Natural killer cell treated with Interleukin-12 subunit alpha and Interleukin-12 subunit beta and Interleukin-15 and Interleukin-18, amount 100 ng/mL, for 72 hours (primary cell): ENCODE results near the gene SNX33. TPM values are rescaled to one million over a fixed set of nuclear protein-coding genes. Genes with fewer than 3 reads are reported as not detected.

Experiments
- ATAC-seq, 2 donors: fragments of 150-1000 bp; cut with Tn5 transposase in 1 of 2; sonication (Bioruptor Pico), chemical (Tn5 transposase) in 1 of 2; 2 replicates each; pipeline ENCODE4 v1.10.0; 2021
- DNase-seq: peaks from one replicate; pipeline ENCODE4 v3.0.0; 2022; ENCODE audit warnings: low spot score
- H3K27ac Mint-ChIP-seq, 2 donors: 1 replicate in 1 of 2; 2 replicates in 1 of 2; pipeline ENCODE4 v1.8.0; 2022; ENCODE audit warnings: mixed read lengths in 2 of 2, mild to moderate bottlenecking in 1 of 2, moderate library complexity in 1 of 2
- H3K27me3 Mint-ChIP-seq, 2 donors: 1 replicate in 1 of 2; 2 replicates in 1 of 2; pipeline ENCODE4 v1.8.0; 2022; ENCODE audit warnings: mixed read lengths in 2 of 2
- H3K36me3 Mint-ChIP-seq: one replicate; pipeline ENCODE4 v1.8.0; 2022; ENCODE audit warnings: mixed read lengths
- H3K4me1 Mint-ChIP-seq, 2 donors: 1 replicate in 1 of 2; 2 replicates in 1 of 2; pipeline ENCODE4 v1.8.0; 2022; ENCODE audit warnings: low read depth in 2 of 2, mixed read lengths in 2 of 2, mild to moderate bottlenecking in 1 of 2
- H3K4me3 Mint-ChIP-seq: one replicate; pipeline ENCODE4 v1.8.0; 2022; ENCODE audit warnings: mixed read lengths
- H3K9me3 Mint-ChIP-seq: 2 replicates; pipeline ENCODE4 v1.8.0; 2022; ENCODE audit warnings: mixed read lengths
- total RNA-seq, 2 donors: library from RNA; stranded (reverse); gene quantifications; one replicate each; pipeline ENCODE4 v1.2.3, GENCODE V29; 2022

Gene SNX33
- total RNA-seq, 2 donors from 2014 or later: 2.6 to 3.3 TPM

GRCh38 chr15:75649045-75649761 lies 1.5 kb downstream of the SNX33 start:
- Mint-ChIP-seq H3K4me1 (peaks cover 22 to 34% of the 10 kb centered on the region in 2 donors), H3K27ac (peak overlapping the region in 1 of 2 donors; percentile 43)

GRCh38 chr15:75649848-75650247 lies 2.1 kb downstream of the SNX33 start:
- ATAC-seq (no peak), DNase-seq (no peak)
- no peaks in the 10 kb centered on the region for H3K36me3 Mint-ChIP-seq
- H3K9me3 Mint-ChIP-seq: no peaks in the 10 kb centered on the region
- peaks cover 22 to 32% of the 10 kb centered on the region in 2 donors for H3K4me1 Mint-ChIP-seq
- peak overlapping the region in 1 of 2 donors; percentile 43 for H3K27ac Mint-ChIP-seq
- no peaks in the 10 kb centered on the region for H3K27me3 Mint-ChIP-seq
- H3K4me3 Mint-ChIP-seq: peak overlapping the region; percentile 19

More at GRCh38 chr15:75649045-75649761, 1.5 kb downstream of the SNX33 start:
- Mint-ChIP-seq H3K4me3 (peak overlapping the region; percentile 19), H3K36me3 (no peaks in the 10 kb centered on the region), H3K9me3 (no peaks in the 10 kb centered on the region), H3K27me3 (no peaks in the 10 kb centered on the region)
- no peak for ATAC-seq
- DNase-seq: no peak

GRCh38 chr15:75650908-75651809 lies 3.4 kb downstream of the SNX33 start:
- H3K4me1 Mint-ChIP-seq: peaks cover 22 to 32% of the 10 kb centered on the region in 2 donors
- no peaks in the 10 kb centered on the region for H3K36me3 Mint-ChIP-seq
- peak overlapping the region; percentile 43 for H3K4me3 Mint-ChIP-seq
- DNase-seq: no peak
- peak overlapping the region; percentile 60 to 65 for H3K27ac Mint-ChIP-seq
- peak in 1 of 2 donors; percentile 52 for ATAC-seq
- no peaks in the 10 kb centered on the region for H3K27me3 Mint-ChIP-seq
- H3K9me3 Mint-ChIP-seq: no peaks in the 10 kb centered on the region

GRCh38 chr15:75651810-75652543 lies 4.3 kb downstream of the SNX33 start:
- Mint-ChIP-seq H3K36me3 (no peaks in the 10 kb centered on the region), H3K9me3 (no peaks in the 10 kb centered on the region), H3K4me3 (peak overlapping the region; percentile 55), H3K27ac (peak overlapping the region in 1 of 2 donors; percentile 60), H3K4me1 (peaks cover 18 to 26% of the 10 kb centered on the region in 2 donors), H3K27me3 (no peaks in the 10 kb centered on the region)
- ATAC-seq: peak in 1 of 2 donors; percentile 14
- no peak for DNase-seq

- H3K27me3 Mint-ChIP-seq: no peaks in the 10 kb centered on the region
- H3K36me3 Mint-ChIP-seq: no peaks in the 10 kb centered on the region
- DNase-seq: no peak
- H3K4me3 Mint-ChIP-seq: no peak overlapping the region
- peaks cover 17 to 21% of the 10 kb centered on the region in 2 donors for H3K4me1 Mint-ChIP-seq
- ATAC-seq: no peak
- H3K27ac Mint-ChIP-seq: no peak overlapping the region
- H3K9me3 Mint-ChIP-seq: no peaks in the 10 kb centered on the region
Measured at GRCh38 chr15:75653347-75653913, 5.7 kb downstream of the SNX33 start.

- Mint-ChIP-seq H3K4me3 (no peak overlapping the region), H3K9me3 (no peaks in the 10 kb centered on the region), H3K27ac (no peak overlapping the region), H3K36me3 (no peaks in the 10 kb centered on the region), H3K27me3 (no peaks in the 10 kb centered on the region), H3K4me1 (peaks cover 17 to 21% of the 10 kb centered on the region in 2 donors)
- ATAC-seq (no peak), DNase-seq (no peak)
Measured at GRCh38 chr15:75654201-75654907, 6.6 kb downstream of the SNX33 start.

- ATAC-seq (no peak), DNase-seq (no peak)
- Mint-ChIP-seq H3K36me3 (no peaks in the 10 kb centered on the region), H3K9me3 (no peaks in the 10 kb centered on the region), H3K27ac (no peak overlapping the region), H3K4me3 (no peak overlapping the region), H3K4me1 (peaks cover 11% of the 10 kb centered on the region in 2 donors), H3K27me3 (no peaks in the 10 kb centered on the region)
Measured at GRCh38 chr15:75655931-75656330, 8.2 kb downstream of the SNX33 start.

- ATAC-seq: no peak
- H3K36me3 Mint-ChIP-seq: no peaks in the 10 kb centered on the region
- peaks cover 7% of the 10 kb centered on the region in 2 donors for H3K4me1 Mint-ChIP-seq
- H3K27ac Mint-ChIP-seq: no peak overlapping the region
- no peaks in the 10 kb centered on the region for H3K9me3 Mint-ChIP-seq
- no peak for DNase-seq
- no peak overlapping the region for H3K4me3 Mint-ChIP-seq
- no peaks in the 10 kb centered on the region for H3K27me3 Mint-ChIP-seq
Measured at GRCh38 chr15:75656331-75656730, 8.6 kb downstream of the SNX33 start.

GRCh38 chr15:75656813-75657212 lies 9.1 kb downstream of the SNX33 start:
- H3K27me3 Mint-ChIP-seq: no peaks in the 10 kb centered on the region
- no peaks in the 10 kb centered on the region for H3K9me3 Mint-ChIP-seq
- no peaks in the 10 kb centered on the region for H3K36me3 Mint-ChIP-seq
- no peak overlapping the region for H3K27ac Mint-ChIP-seq
- no peak for DNase-seq
- no peak for ATAC-seq
- no peak overlapping the region for H3K4me3 Mint-ChIP-seq
- peaks cover 3 to 5% of the 10 kb centered on the region in 2 donors for H3K4me1 Mint-ChIP-seq

- H3K27ac Mint-ChIP-seq: no peak overlapping the region
- H3K4me3 Mint-ChIP-seq: no peak overlapping the region
- H3K9me3 Mint-ChIP-seq: no peaks in the 10 kb centered on the region
- no peaks in the 10 kb centered on the region for H3K36me3 Mint-ChIP-seq
- DNase-seq (no peak), ATAC-seq (no peak)
- H3K4me1 Mint-ChIP-seq: no peaks in the 10 kb centered on the region
- H3K27me3 Mint-ChIP-seq: no peaks in the 10 kb centered on the region
Measured at GRCh38 chr15:75659141-75659771, 11.5 kb downstream of the SNX33 start.

- no peaks in the 10 kb centered on the region for H3K36me3 Mint-ChIP-seq
- DNase-seq (no peak), ATAC-seq (peak in 1 of 2 donors; percentile 6)
- H3K9me3 Mint-ChIP-seq: no peaks in the 10 kb centered on the region
- no peaks in the 10 kb centered on the region for H3K27me3 Mint-ChIP-seq
- no peaks in the 10 kb centered on the region for H3K4me1 Mint-ChIP-seq
- H3K27ac Mint-ChIP-seq: no peak overlapping the region
- no peak overlapping the region for H3K4me3 Mint-ChIP-seq
Measured at GRCh38 chr15:75659928-75660645, 12.4 kb downstream of the SNX33 start.

GRCh38 chr15:75661100-75661755 lies 13.5 kb downstream of the SNX33 start:
- Mint-ChIP-seq H3K9me3 (no peaks in the 10 kb centered on the region), H3K27ac (no peak overlapping the region), H3K4me1 (peaks cover 0 to 4% of the 10 kb centered on the region in 2 donors), H3K27me3 (no peaks in the 10 kb centered on the region), H3K36me3 (no peaks in the 10 kb centered on the region), H3K4me3 (no peak overlapping the region)
- ATAC-seq (no peak), DNase-seq (no peak)
